ENCODE results near the gene GDPD4. TPM values are rescaled to one million over a fixed set of nuclear protein-coding genes. Genes with fewer than 3 reads are reported as not detected.

GDPD4 gene
- total RNA-seq, 1 experiment from 2014 or later: not detected

GRCh38 chr11:77203901-77204753, 97.4 kb downstream of the GDPD4 start:
- CTCF ChIA-PET: interaction anchor here (0.7 to 0.8 kb wide), 2 partner anchors 9 to 364 kb away, joined by 3 read pairs; no protein-coding TSS in a partner anchor
- no TSS peak for BruUV-seq (replicated peaks)
- Mint-ChIP-seq H3K27ac (ENCODE audit: low read depth, unreplicated experiment) (no peak overlapping the region), H3K4me3 (ENCODE audit: unreplicated experiment) (no peak overlapping the region), H3K4me1 (ENCODE audit: insufficient read depth, unreplicated experiment) (no peaks in the 10 kb centered on the region), H3K9me3 (ENCODE audit: unreplicated experiment) (no peaks in the 10 kb centered on the region), H3K36me3 (ENCODE audit: insufficient read depth, unreplicated experiment) (no peaks in the 10 kb centered on the region), H3K27me3 (ENCODE audit: insufficient read depth, unreplicated experiment) (no peaks in the 10 kb centered on the region)
- POLR2A ChIA-PET: interaction anchor here (0.6 kb wide), 2 partner anchors 292 to 758 kb away, joined by 3 read pairs; no protein-coding TSS in a partner anchor
- no peak for DNase-seq (ENCODE audit: unreplicated experiment)
- intact Hi-C loops (cut with micrococcal nuclease): no loop called here
- TF ChIP-seq, protein P1, sequence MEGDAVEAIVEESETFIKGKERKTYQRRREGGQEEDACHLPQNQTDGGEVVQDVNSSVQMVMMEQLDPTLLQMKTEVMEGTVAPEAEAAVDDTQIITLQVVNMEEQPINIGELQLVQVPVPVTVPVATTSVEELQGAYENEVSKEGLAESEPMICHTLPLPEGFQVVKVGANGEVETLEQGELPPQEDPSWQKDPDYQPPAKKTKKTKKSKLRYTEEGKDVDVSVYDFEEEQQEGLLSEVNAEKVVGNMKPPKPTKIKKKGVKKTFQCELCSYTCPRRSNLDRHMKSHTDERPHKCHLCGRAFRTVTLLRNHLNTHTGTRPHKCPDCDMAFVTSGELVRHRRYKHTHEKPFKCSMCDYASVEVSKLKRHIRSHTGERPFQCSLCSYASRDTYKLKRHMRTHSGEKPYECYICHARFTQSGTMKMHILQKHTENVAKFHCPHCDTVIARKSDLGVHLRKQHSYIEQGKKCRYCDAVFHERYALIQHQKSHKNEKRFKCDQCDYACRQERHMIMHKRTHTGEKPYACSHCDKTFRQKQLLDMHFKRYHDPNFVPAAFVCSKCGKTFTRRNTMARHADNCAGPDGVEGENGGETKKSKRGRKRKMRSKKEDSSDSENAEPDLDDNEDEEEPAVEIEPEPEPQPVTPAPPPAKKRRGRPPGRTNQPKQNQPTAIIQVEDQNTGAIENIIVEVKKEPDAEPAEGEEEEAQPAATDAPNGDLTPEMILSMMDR (IDR thresholded peaks at IDR 0.05; ENCODE audit: unreplicated experiment): no peak

GRCh38 chr11:77202941-77203900, 98.3 kb downstream of the GDPD4 start:
- intact Hi-C loops (cut with micrococcal nuclease): no loop called here
- no TSS peak for BruUV-seq (replicated peaks)
- Mint-ChIP-seq H3K9me3 (ENCODE audit: unreplicated experiment) (no peaks in the 10 kb centered on the region), H3K36me3 (ENCODE audit: insufficient read depth, unreplicated experiment) (no peaks in the 10 kb centered on the region), H3K4me1 (ENCODE audit: insufficient read depth, unreplicated experiment) (no peaks in the 10 kb centered on the region), H3K27ac (ENCODE audit: low read depth, unreplicated experiment) (no peak overlapping the region), H3K4me3 (ENCODE audit: unreplicated experiment) (no peak overlapping the region), H3K27me3 (ENCODE audit: insufficient read depth, unreplicated experiment) (no peaks in the 10 kb centered on the region)
- CTCF ChIA-PET: interaction anchor here (0.8 kb wide), 1 partner anchor 8 kb away, joined by 3 read pairs; no protein-coding TSS in a partner anchor
- TF ChIP-seq, protein P1 (IDR thresholded peaks at IDR 0.05; ENCODE audit: unreplicated experiment): no peak
- no peak for DNase-seq (ENCODE audit: unreplicated experiment)
- POLR2A ChIA-PET: no interaction called here

DNA sequence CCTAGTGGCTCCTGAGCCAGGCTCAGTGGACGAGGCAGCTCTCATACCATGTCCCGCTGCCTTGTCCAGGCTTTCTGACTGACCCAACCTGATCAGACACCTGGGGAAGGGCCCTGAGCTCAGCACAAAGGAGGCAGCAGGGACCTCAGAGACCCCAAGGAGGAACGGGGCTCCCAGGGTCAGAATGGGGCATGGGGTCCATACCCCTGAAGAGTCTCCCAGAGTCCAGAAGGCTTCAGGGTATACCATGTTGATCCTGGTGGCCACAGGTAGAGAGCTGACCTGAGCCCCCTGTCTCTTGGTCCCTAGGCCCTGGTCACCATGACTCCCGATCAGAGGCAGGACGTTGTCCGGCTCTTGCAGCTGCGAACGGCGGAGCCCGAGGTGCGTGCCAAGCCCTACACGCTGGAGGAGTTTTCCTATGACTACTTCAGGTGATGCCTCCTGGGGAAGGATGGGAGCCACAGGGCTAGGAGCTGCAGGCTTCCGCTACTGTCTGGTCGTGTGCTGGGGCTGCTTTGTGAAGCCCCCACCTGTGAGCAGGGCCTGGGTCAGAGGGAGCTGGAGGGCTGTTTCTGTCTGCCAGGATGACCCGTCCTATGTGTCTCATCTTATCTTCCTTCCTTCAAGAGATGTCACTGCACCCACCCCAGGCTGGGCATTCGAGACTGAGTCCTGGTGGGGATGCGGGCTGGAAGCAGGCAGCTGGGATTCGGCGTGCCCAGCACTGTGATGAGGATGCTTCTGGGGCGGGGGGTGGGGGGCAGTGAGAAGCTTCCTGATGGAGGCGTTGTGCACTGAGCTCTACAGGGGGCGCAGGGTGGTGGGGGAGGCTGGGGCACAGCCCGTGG, 99.3 kb downstream of the GDPD4 start:
- TF ChIP-seq, protein P1 (IDR thresholded peaks at IDR 0.05; ENCODE audit: unreplicated experiment): no peak
- Mint-ChIP-seq H3K27me3 (ENCODE audit: insufficient read depth, unreplicated experiment) (no peaks in the 10 kb centered on the region), H3K4me1 (ENCODE audit: insufficient read depth, unreplicated experiment) (no peaks in the 10 kb centered on the region), H3K36me3 (ENCODE audit: insufficient read depth, unreplicated experiment) (no peaks in the 10 kb centered on the region), H3K4me3 (ENCODE audit: unreplicated experiment) (no peak overlapping the region), H3K9me3 (ENCODE audit: unreplicated experiment) (no peaks in the 10 kb centered on the region), H3K27ac (ENCODE audit: low read depth, unreplicated experiment) (no peak overlapping the region)
- POLR2A ChIA-PET: no interaction called here
- CTCF ChIA-PET: no interaction called here
- no peak for DNase-seq (ENCODE audit: unreplicated experiment)
- BruUV-seq (replicated peaks): no TSS peak
- intact Hi-C loops (cut with micrococcal nuclease): no loop called here
